Islet of Langerhans (tissue), 1 donor: ENCODE results near the gene EBP.
"Not testable (repeated sequence)": the region's sequence is repeated elsewhere in the genome, so short reads cannot be mapped to it uniquely, and the experiment has no call there.

Experiments used
- FAIRE-seq: peaks from one replicate; lab custom pipeline; 2011; peaks lifted over from hg19 to GRCh38; lab: Jason Lieb, UNC

The EBP gene

GRCh38 chrX:48493890-48494364, 27.7 kb upstream of the EBP start:
- FAIRE-seq, result no peak

- FAIRE-seq, result no peak
These were observed 24.9 kb upstream of the EBP start for GRCh38 chrX:48496660-48497059.

- FAIRE-seq, result no peak
These were observed 23.7 kb upstream of the EBP start for GRCh38 chrX:48497871-48498270.

GRCh38 chrX:48498374-48498809, 23.2 kb upstream of the EBP start:
- no peak for FAIRE-seq

GRCh38 chrX:48504261-48504660, 17.3 kb upstream of the EBP start:
- FAIRE-seq, result no peak

- FAIRE-seq, result no peak
These were observed 16.1 kb upstream of the EBP start for GRCh38 chrX:48505481-48505880.

- FAIRE-seq, result no peak
These were observed 14.4 kb upstream of the EBP start for GRCh38 chrX:48507246-48507645.

- no peak for FAIRE-seq
These were observed 13.0 kb upstream of the EBP start, which contains the start of gene PORCN for GRCh38 chrX:48508400-48509244. Gene PORCN (plus strand): TSS chrX:48508992. CDS start chrX:48509821, 829 bp downstream.

- no peak for FAIRE-seq
These were observed 12.4 kb upstream of the EBP start for GRCh38 chrX:48509245-48509590.

GRCh38 chrX:48509619-48510018, 12.0 kb upstream of the EBP start:
- FAIRE-seq, result no peak

- no peak for FAIRE-seq
These were observed 10.0 kb upstream of the EBP start for GRCh38 chrX:48511560-48511959.

GRCh38 chrX:48512371-48512935, 9.2 kb upstream of the EBP start:
- no peak for FAIRE-seq

GRCh38 chrX:48513670-48514069, 7.9 kb upstream of the EBP start:
- no peak for FAIRE-seq

- no peak for FAIRE-seq
These were observed 7.3 kb upstream of the EBP start for GRCh38 chrX:48514126-48514806.

- no peak for FAIRE-seq
These were observed 6.6 kb upstream of the EBP start for GRCh38 chrX:48514868-48515460.

- FAIRE-seq, result no peak
These were observed 5.8 kb upstream of the EBP start for GRCh38 chrX:48515842-48516241.

- FAIRE-seq, result no peak
These were observed 5.3 kb upstream of the EBP start for GRCh38 chrX:48516285-48516684.

- FAIRE-seq, result no peak
These were observed 4.6 kb upstream of the EBP start for GRCh38 chrX:48516987-48517386.

- FAIRE-seq, result not testable (repeated sequence)
These were observed 2.1 kb upstream of the EBP start for GRCh38 chrX:48519481-48519880.

GRCh38 chrX:48520455-48520854, 1.2 kb upstream of the EBP start:
- FAIRE-seq, result no peak

- no peak for FAIRE-seq
These were observed 644 bp upstream of the EBP start for GRCh38 chrX:48520976-48521352.

- no peak for FAIRE-seq
These were observed 683 bp downstream of the EBP start for GRCh38 chrX:48522291-48522690.

GRCh38 chrX:48523682-48524081, 2.1 kb downstream of the EBP start:
- no peak for FAIRE-seq
